ENCODE results near the gene UNC13B. TPM values are rescaled to one million over a fixed set of nuclear protein-coding genes. Genes with fewer than 3 reads are reported as not detected.

The UNC13B gene
- polyA plus RNA-seq (2011; rRNA removed) (12.5 and 15.4 TPM in 2 replicates), polyA minus RNA-seq (2011; rRNA and poly(A)+ RNA removed) (24.9 and 27.4 TPM in 2 replicates)

- POLR2A ChIA-PET: interaction anchor here (0.9 to 1.3 kb wide), 4 partner anchors 46 to 309 kb away, joined by 3 to 5 read pairs (median 3); partner anchors contain the start of gene VCP
Observed at GRCh38 chr9:35161713-35162604, at the start of gene UNC13B. Gene UNC13B (plus strand): TSS chr9:35162009. CDS start chr9:35162284, 275 bp downstream.

GRCh38 chr9:35112257-35113020 is 49.4 kb upstream of the UNC13B start:
- ChIA-PET CTCF (interaction anchor here (0.7 to 3.8 kb wide), 4 partner anchors 16 to 491 kb away, joined by 5 to 14 read pairs (median 6); partner anchors contain the start of gene PIGO), POLR2A (interaction anchor here (0.8 to 2.7 kb wide), 5 partner anchors 9 to 359 kb away, joined by 3 to 18 read pairs (median 4); partner anchors contain the start of genes FANCG, STOML2 and VCP)
- no peaks in the 10 kb centered on the region for H3K27me3 ChIP-seq (ENCODE audit: control insufficient read depth, insufficient read depth, low read length)
- TF ChIP-seq CTCF (IDR thresholded peaks at IDR 0.05; ENCODE audit: low read depth, low read length): no peak
- peak overlapping the region; percentile 81 for H3K27ac ChIP-seq (ENCODE audit: low read depth, low read length)
- no peaks in the 10 kb centered on the region for H3K9me3 ChIP-seq (ENCODE audit: control insufficient read depth, insufficient read depth, low read length)
- DNase-seq (ENCODE audit: low read depth, low spot score): no peak
- H3K4me3 ChIP-seq (ENCODE audit: low read depth, low read length): peak overlapping the region; percentile 49; the same call in 1 of the 2 replicates

More at GRCh38 chr9:35161713-35162604, at the start of gene UNC13B:
- TF ChIP-seq CTCF (IDR thresholded peaks at IDR 0.05; ENCODE audit: low read depth, low read length): 0 out of 2 replicates have a peak, but pooled peaks have one; percentile 26
- peak within 1 kb of the TSS; percentile 88 for H3K4me3 ChIP-seq (ENCODE audit: low read depth, low read length)
- H3K27ac ChIP-seq (ENCODE audit: low read depth, low read length): peak within 1 kb of the TSS; percentile 80
- CTCF ChIA-PET: interaction anchor here (0.6 to 2.3 kb wide), 11 partner anchors 17 to 392 kb away, joined by 3 to 15 read pairs (median 3); partner anchors contain the start of gene ATOSB
- H3K9me3 ChIP-seq (ENCODE audit: control insufficient read depth, insufficient read depth, low read length): no peaks in the 10 kb centered on the region
- peak; percentile 74 for DNase-seq (ENCODE audit: low read depth, low spot score)
- no peaks in the 10 kb centered on the region for H3K27me3 ChIP-seq (ENCODE audit: control insufficient read depth, insufficient read depth, low read length)

- Histone ChIP-seq H3K27ac (ENCODE audit: low read depth, low read length) (peak overlapping the region; percentile 91), H3K27me3 (ENCODE audit: control insufficient read depth, insufficient read depth, low read length) (no peaks in the 10 kb centered on the region), H3K4me3 (ENCODE audit: low read depth, low read length) (peak overlapping the region; percentile 98), H3K9me3 (ENCODE audit: control insufficient read depth, insufficient read depth, low read length) (no peaks in the 10 kb centered on the region)
- ChIA-PET POLR2A (interaction anchor here (0.6 to 1.5 kb wide), 8 partner anchors 11 to 922 kb away, joined by 3 to 12 read pairs (median 6); partner anchors contain the start of genes RECK, STOML2 and VCP), CTCF (interaction anchor here (0.7 to 5.0 kb wide), 13 partner anchors 10 to 489 kb away, joined by 3 to 58 read pairs (median 4); partner anchors contain the start of genes PIGO, RUSC2 and STOML2)
- DNase-seq (ENCODE audit: low read depth, low spot score): peak; percentile 83
- TF ChIP-seq CTCF (IDR thresholded peaks at IDR 0.05; ENCODE audit: low read depth, low read length): no peak
Observed at GRCh38 chr9:35114113-35114839, 47.5 kb upstream of the UNC13B start.

GRCh38 chr9:35114840-35115628 is 46.8 kb upstream of the UNC13B start:
- ChIA-PET POLR2A (interaction anchor here (0.6 to 1.5 kb wide), 9 partner anchors 12 to 446 kb away, joined by 3 to 7 read pairs (median 4); partner anchors contain the start of genes RUSC2, STOML2 and VCP), CTCF (interaction anchor here (0.6 to 5.0 kb wide), 19 partner anchors 11 to 439 kb away, joined by 3 to 58 read pairs (median 4); partner anchors contain the start of genes PIGO, STOML2, UNC13B and VCP)
- no peak for TF ChIP-seq CTCF (IDR thresholded peaks at IDR 0.05; ENCODE audit: low read depth, low read length)
- Histone ChIP-seq H3K27me3 (ENCODE audit: control insufficient read depth, insufficient read depth, low read length) (no peaks in the 10 kb centered on the region), H3K4me3 (ENCODE audit: low read depth, low read length) (peak overlapping the region; percentile 98), H3K27ac (ENCODE audit: low read depth, low read length) (peak overlapping the region; percentile 91), H3K9me3 (ENCODE audit: control insufficient read depth, insufficient read depth, low read length) (no peaks in the 10 kb centered on the region)
- no peak for DNase-seq (ENCODE audit: low read depth, low spot score)

All from AG04450 (cell line).